ENCODE measurements around the gene SNX13.

GRCh38 chr7:17829001-17829400 is 111.3 kb downstream of the SNX13 start:
- TF ChIP-seq CTCF (IDR thresholded peaks at IDR 0.05) (no peak), EZH2 (IDR thresholded peaks at IDR 0.05; ENCODE audit: borderline replicate concordance, insufficient read depth, low read depth, low read length, poor library complexity, severe bottlenecking) (no peak)
